Measurements from ENCODE around the gene ZEB2. TPM values are rescaled to one million over a fixed set of nuclear protein-coding genes. Genes with fewer than 3 reads are reported as not detected.

The ZEB2 gene
- total and polyA plus RNA-seq, 2 of the 8 experiments (the other 6 are each of a cell fraction or from before 2014, with no cell fraction given) = 0.38 TPM; not detected in 1

DNA sequence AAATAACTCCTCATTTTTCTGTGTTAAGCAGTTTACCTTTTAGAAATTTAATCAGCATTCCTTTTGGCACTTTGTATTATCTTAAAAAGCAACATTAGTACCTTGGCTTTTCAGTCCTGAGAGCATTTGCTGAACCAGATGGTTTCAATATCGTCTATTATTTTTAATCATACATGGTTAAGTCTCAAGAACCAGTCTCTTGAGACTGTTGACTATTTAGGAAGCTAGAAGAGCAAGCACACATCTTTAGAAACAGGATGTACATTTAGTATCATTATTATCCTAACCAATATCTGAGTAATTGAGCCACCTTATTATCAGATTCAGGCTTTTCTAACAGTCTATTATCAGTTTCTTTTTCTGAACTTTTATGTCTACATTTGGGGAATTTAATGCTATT, 28.2 kb upstream of the ZEB2 start:
- ChIA-PET POLR2A (ENCODE audit: partially characterized antibody) (no interaction called here), CTCF (ENCODE audit: partially characterized antibody) (interaction anchor here (0.8 kb wide), 1 partner anchor 104 kb away, joined by 5 read pairs; no protein-coding TSS in a partner anchor)
- Histone ChIP-seq H3K27me3 (replicated peaks in 1 of 4; ENCODE audit: control insufficient read depth in 3 of 4, extremely low read depth in 1 of 4, insufficient read depth in 3 of 4, low read length in 3 of 4) (no peaks in the 10 kb centered on the region), H2BK12ac (ENCODE audit: low read depth, low read length) (no peak overlapping the region), H3K36me3 (ENCODE audit: control insufficient read depth in 2 of 4, insufficient read depth in 4 of 4, low read length in 3 of 4) (no peaks in the 10 kb centered on the region), H3K9ac (replicated peaks in 1 of 4; ENCODE audit: extremely low read depth in 1 of 4, low read depth in 3 of 4, low read length in 3 of 4) (no peak overlapping the region), H3K56ac (replicated peaks; ENCODE audit: insufficient read length, low read depth, low read length) (no peak overlapping the region), H4K8ac (ENCODE audit: extremely low read depth, insufficient read depth, low read length) (no peak overlapping the region), H2BK5ac (ENCODE audit: low read depth, low read length) (no peak overlapping the region), H4K20me1 (replicated peaks in 1 of 2; ENCODE audit: control insufficient read depth in 1 of 2, insufficient read depth in 2 of 2, low read length in 2 of 2) (no peaks in the 10 kb centered on the region), H3K18ac (ENCODE audit: extremely low read depth, low read length) (no peak overlapping the region), H3K4me2 (ENCODE audit: insufficient read depth in 1 of 2, low read depth in 2 of 2, low read length in 2 of 2) (no peak overlapping the region), H2AFZ (ENCODE audit: low read length) (no peak overlapping the region), H3K4me3 (ENCODE audit: extremely low read depth in 1 of 4, insufficient read depth in 2 of 4, low read depth in 3 of 4, low read length in 4 of 4) (no peak overlapping the region), H2BK20ac (ENCODE audit: low read length) (no peak overlapping the region), H2BK15ac (ENCODE audit: low read length) (no peak overlapping the region), H3K4me1 (replicated peaks in 1 of 4; ENCODE audit: control insufficient read depth in 3 of 4, insufficient read depth in 4 of 4, low read length in 3 of 4) (no peaks in the 10 kb centered on the region), H3K27ac (ENCODE audit: low read depth, low read length) (no peak overlapping the region), H2AK5ac (ENCODE audit: low read depth, low read length) (no peak overlapping the region), H4K91ac (replicated peaks; ENCODE audit: insufficient read length, low read length) (no peak overlapping the region), H3K79me1 (ENCODE audit: low read depth, low read length) (no peaks in the 10 kb centered on the region), H3K14ac (ENCODE audit: insufficient read length) (no peak overlapping the region), H3K23me2 (ENCODE audit: low read depth, low read length) (no peaks in the 10 kb centered on the region), H3K9me3 (ENCODE audit: insufficient read depth in 2 of 2, low read depth in 1 of 2, low read length in 1 of 2) (no peaks in the 10 kb centered on the region), H3K23ac (ENCODE audit: insufficient read length) (no peak overlapping the region), H2BK120ac (replicated peaks; ENCODE audit: low read depth, low read length) (no peak overlapping the region), H3K4ac (replicated peaks; ENCODE audit: insufficient read length, low read depth, low read length) (no peak overlapping the region), H3K79me2 (ENCODE audit: control insufficient read depth in 1 of 2, insufficient read depth in 2 of 2, low read length in 2 of 2) (no peaks in the 10 kb centered on the region), H4K5ac (ENCODE audit: insufficient read length, low read depth, low read length) (no peak overlapping the region)
- TF ChIP-seq POLR2A (IDR thresholded peaks at IDR 0.05; ENCODE audit: control extremely low read depth in 1 of 2, low read depth in 2 of 2, low read length in 2 of 2) (no peak), HDAC6 (IDR thresholded peaks at IDR 0.05; ENCODE audit: low read depth, low read length) (no peak), SP4 (IDR thresholded peaks at IDR 0.05; ENCODE audit: low read length) (no peak), JUN (IDR thresholded peaks at IDR 0.05; ENCODE audit: low read depth, low read length) (no peak), SP2 (IDR thresholded peaks at IDR 0.05; ENCODE audit: low read length) (no peak), CEBPB (IDR thresholded peaks at IDR 0.05; ENCODE audit: low read depth, low read length) (no peak), RFX5 (IDR thresholded peaks at IDR 0.05; ENCODE audit: borderline replicate concordance, low read depth, low read length) (no peak), CHD1 (IDR thresholded peaks at IDR 0.05; ENCODE audit: low read depth, low read length) (no peak)
- TF ChIP-seq, protein P1, sequence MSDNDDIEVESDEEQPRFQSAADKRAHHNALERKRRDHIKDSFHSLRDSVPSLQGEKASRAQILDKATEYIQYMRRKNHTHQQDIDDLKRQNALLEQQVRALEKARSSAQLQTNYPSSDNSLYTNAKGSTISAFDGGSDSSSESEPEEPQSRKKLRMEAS (IDR thresholded peaks at IDR 0.05) = no peak
- 91% methylated on average over 1 of the region's 1 CpG; no CpG with 5 or more reads in 1 of the 2 experiments for WGBS, 2 experiments (ENCODE audit: extremely low coverage in 1 of 2, insufficient coverage in 1 of 2, insufficient read length in 1 of 2, insufficient replicate concordance in 2 of 2, low coverage in 1 of 2, low lambda C conversion rate in 2 of 2, missing lambda C conversion rate in 1 of 2)
- DNase-seq (ENCODE audit: low read depth in 1 of 2, low spot score in 2 of 2) (no peak), FAIRE-seq (no peak)
